DOHH2 (cell line): ENCODE measurements around the gene KRTAP10-2.

Experiments
- CTCF ChIP-seq: fragments of 200-600 bp; sonication (generic); IDR thresholded peaks from one replicate; pipeline ENCODE4 v1.5.1; 2014; ENCODE audit warnings: antibody characterized with exemption, mild to moderate bottlenecking, low read depth, low read length; ENCODE audit not compliant: poor library complexity, severe bottlenecking
- EZH2phosphoT487 ChIP-seq: fragments of 200-600 bp; sonication (generic); IDR thresholded peaks from 2 replicates; pipeline ENCODE4 v1.6.1; 2017; ENCODE audit warnings: borderline replicate concordance, mild to moderate bottlenecking, antibody characterized with exemption, low read length, moderate library complexity, mixed read lengths

GRCh38 chr21:44532712-44533111 is 18.6 kb downstream of the KRTAP10-2 start:
- TF ChIP-seq CTCF (no peak), EZH2phosphoT487 (no peak)
